GM12878 (cell line): ENCODE measurements around the gene FTO. TPM values are rescaled to one million over a fixed set of nuclear protein-coding genes. Genes with fewer than 3 reads are reported as not detected.

Experiments used
- ATAC-seq: fragments of 200-7000 bp; cut with Tn5 transposase; 3 replicates; pipeline ENCODE4 v1.9.1; 2020; ENCODE audit warnings: mild to moderate bottlenecking, moderate library complexity
- BruUV-seq: library from RNA; stranded (reverse); fragments of 400-500 nt; replicated peaks from 2 replicates; lab custom pipeline; 2021; lab: Mats Ljungman, UMichigan
- CTCF ChIA-PET: fragments of 300-600 bp; sonication (Branson Sonifier 250); formaldehyde crosslinking; extraction: SDS; loops from one replicate; lab custom pipeline; 2021; ENCODE audit warnings: inconsistent platforms; lab: Yijun Ruan, JAX
- POLR2A ChIA-PET: fragments of 350-600 bp; formaldehyde crosslinking; extraction: SDS; loops from one replicate; lab custom pipeline; 2021; ENCODE audit warnings: inconsistent platforms; lab: Charles Lee
- RAD21 ChIA-PET: fragments of 300-600 bp; sonication (Branson Sonifier 250); formaldehyde crosslinking; loops from one replicate; lab custom pipeline; 2023; ENCODE audit warnings: antibody characterized with exemption; ENCODE audit not compliant: unreplicated experiment; lab: Charles Lee
- SMC1A ChIA-PET: fragments of 300-600 bp; sonication (Branson Sonifier 250); formaldehyde crosslinking; loops from one replicate; lab custom pipeline; 2023; ENCODE audit not compliant: unreplicated experiment, uncharacterized antibody; lab: Charles Lee
- DNase-seq: peaks from one replicate; pipeline ENCODE4 v3.0.0-alpha.2; 2011; ENCODE audit warnings: low read depth, low spot score
- FAIRE-seq: peaks from 3 replicates; lab custom pipeline; 2011; peaks lifted over from hg19 to GRCh38; lab: Jason Lieb, UNC
- H2AFZ ChIP-seq: 2 replicates; pipeline ENCODE4 v1.6.0; 2011; ENCODE audit warnings: low read depth, low read length, control low read depth; ENCODE audit not compliant: control insufficient read depth
- H3K27ac ChIP-seq: 2 replicates; pipeline ENCODE4 v1.5.1; 2011; ENCODE audit warnings: control low read depth; ENCODE audit not compliant: control insufficient read depth, insufficient read depth
- H3K27me3 ChIP-seq, 2 experiments: replicated peaks in 1 of 2; 2 replicates each; pipeline versions ENCODE4 v1.6.0 to v1.6.1; 2011; ENCODE audit warnings: low read length in 1 of 2; ENCODE audit not compliant: control insufficient read depth in 2 of 2, insufficient read depth in 2 of 2
- H3K36me3 ChIP-seq, 2 experiments: 2 replicates each; pipeline ENCODE4 v1.5.1; 2011; ENCODE audit warnings: low read length in 1 of 2; ENCODE audit not compliant: control insufficient read depth in 2 of 2, insufficient read depth in 2 of 2
- H3K4me1 ChIP-seq: 2 replicates; pipeline ENCODE4 v1.6.1; 2011; ENCODE audit warnings: mild to moderate bottlenecking, low read length, moderate library complexity, mixed read lengths; ENCODE audit not compliant: control insufficient read depth, insufficient read depth
- H3K4me2 ChIP-seq: 2 replicates; pipeline ENCODE4 v1.6.0; 2011; ENCODE audit warnings: control low read depth; ENCODE audit not compliant: control insufficient read depth, insufficient read depth
- H3K4me3 ChIP-seq: fragments of 200-600 bp; sonication (generic); 2 replicates; pipeline ENCODE4 v1.5.1; 2016
- H3K79me2 ChIP-seq: 2 replicates; pipeline ENCODE4 v1.6.0; 2011; ENCODE audit warnings: low read length; ENCODE audit not compliant: control insufficient read depth, insufficient read depth
- H3K9ac ChIP-seq: 2 replicates; pipeline ENCODE4 v1.8.0; 2011; ENCODE audit warnings: low read length, control low read depth, mixed read lengths; ENCODE audit not compliant: control insufficient read depth, insufficient read depth
- H3K9me3 ChIP-seq: replicated peaks from 3 replicates; pipeline ENCODE4 v1.5.1; 2011; ENCODE audit warnings: mild to moderate bottlenecking, low read length; ENCODE audit not compliant: control insufficient read depth, insufficient read depth
- H4K20me1 ChIP-seq: 2 replicates; pipeline ENCODE4 v1.6.0; 2011; ENCODE audit not compliant: control insufficient read depth, insufficient read depth
- BCL11A ChIP-seq: IDR thresholded peaks from 2 replicates; pipeline ENCODE4 v1.6.1; 2011; ENCODE audit warnings: low read depth, low read length
- CBFB ChIP-seq: IDR thresholded peaks from 2 replicates; pipeline ENCODE4 v1.6.1; 2016; ENCODE audit warnings: antibody characterized with exemption, low read depth
- CBX5 ChIP-seq: sonication (generic); IDR thresholded peaks from 2 replicates; pipeline ENCODE4 v1.6.1; 2016; ENCODE audit warnings: low read depth, moderate library complexity, mild to moderate bottlenecking, inconsistent platforms
- CREM ChIP-seq: IDR thresholded peaks from 2 replicates; pipeline ENCODE4 v1.6.1; 2014; ENCODE audit warnings: antibody characterized with exemption, low read depth
- EED ChIP-seq: sonication (generic); IDR thresholded peaks from 2 replicates; pipeline ENCODE4 v1.6.1; 2016; ENCODE audit warnings: antibody characterized with exemption, low read depth
- EP300 ChIP-seq, 2 experiments: fragments of 150-350 bp in 1 of 2; IDR thresholded peaks; 2 replicates each; pipeline ENCODE4 v1.6.1; 2011 to 2012; ENCODE audit warnings: low read depth in 2 of 2, low read length in 2 of 2, borderline replicate concordance in 1 of 2, improper control_type of control experiment in 1 of 2, inconsistent platforms in 1 of 2; ENCODE audit not compliant: control insufficient read depth in 1 of 2
- MTA2 ChIP-seq: fragments of 450-650 bp; IDR thresholded peaks from 2 replicates; pipeline ENCODE4 v1.6.1; 2016; ENCODE audit warnings: low read depth, mild to moderate bottlenecking, moderate library complexity
- MXI1 ChIP-seq: fragments of 150-350 bp; IDR thresholded peaks from 2 replicates; pipeline ENCODE4 v1.6.1; 2011; ENCODE audit warnings: low read depth, mild to moderate bottlenecking, inconsistent platforms, low read length, improper control_type of control experiment
- NFIC ChIP-seq: IDR thresholded peaks from 2 replicates; pipeline ENCODE4 v1.6.1; 2012; ENCODE audit warnings: low read depth, mild to moderate bottlenecking, inconsistent platforms, low read length, moderate library complexity
- SKIL ChIP-seq: fragments of 450-650 bp; IDR thresholded peaks from 2 replicates; pipeline ENCODE4 v1.6.1; 2017; ENCODE audit warnings: mild to moderate bottlenecking, low read depth, inconsistent platforms; ENCODE audit not compliant: poor library complexity, severe bottlenecking
- SMAD1 ChIP-seq: fragments of 450-650 bp; IDR thresholded peaks from 2 replicates; pipeline ENCODE4 v1.6.1; 2018; ENCODE audit warnings: mild to moderate bottlenecking, low read depth; ENCODE audit not compliant: partially characterized antibody
- SPI1 ChIP-seq: IDR thresholded peaks from 2 replicates; pipeline ENCODE4 v1.6.1; 2011; ENCODE audit warnings: low read depth, mild to moderate bottlenecking, low read length, moderate library complexity, borderline replicate concordance; ENCODE audit not compliant: insufficient read depth
- SREBF2 ChIP-seq: IDR thresholded peaks from 2 replicates; pipeline ENCODE4 v1.6.1; 2012; ENCODE audit warnings: mild to moderate bottlenecking, low read length
- SRF ChIP-seq, 2 experiments: IDR thresholded peaks; 2 replicates each; pipeline ENCODE4 v1.6.1; 2011; ENCODE audit warnings: low read depth in 2 of 2, low read length in 2 of 2, mild to moderate bottlenecking in 1 of 2, moderate library complexity in 1 of 2
- ZBED1 ChIP-seq: IDR thresholded peaks from 2 replicates; pipeline ENCODE4 v1.6.1; 2016; ENCODE audit warnings: borderline replicate concordance
- ZNF207 ChIP-seq: fragments of 450-650 bp; IDR thresholded peaks from 2 replicates; pipeline ENCODE4 v1.6.1; 2014; ENCODE audit warnings: antibody characterized with exemption, mild to moderate bottlenecking, borderline replicate concordance
- WGBS: methylation state at CpG from one replicate; pipeline ENCODE4 v1.1.6; 2016; ENCODE audit warnings: low lambda C conversion rate; ENCODE audit not compliant: insufficient replicate concordance, insufficient coverage; ENCODE audit errors: missing lambda C conversion rate; 5-methylcytosine and 5-hydroxymethylcytosine counted together
- in situ Hi-C: fragments of 300-500 bp; cut with MboI; formaldehyde crosslinking; loops from 9 replicates; pipeline ENCODE4 v1.14.3; 2018; ENCODE audit warnings: mixed read lengths
- intact Hi-C: fragments of 100-400 bp; cut with micrococcal nuclease; formaldehyde crosslinking; loops from one replicate; pipeline ENCODE4 v1.14.2; 2022; ENCODE audit not compliant: unreplicated experiment
- polyA plus RNA-seq, 11 experiments: library from polyadenylated mRNA; depleted of rRNA in 4 of 11; unstranded in 6 of 11; stranded (reverse) in 5 of 11; fragments of >200 nt; fragmentation: Nextera tagmentation in 4 of 11; fragmentation: Illumina TruSeq in 1 of 11; extraction: Ambion mirVana in 4 of 11; extraction: Trizol in 1 of 11; gene quantifications; 1 replicate in 1 of 11; 2 replicates in 10 of 11; pipeline versions ENCODE4 v1.2.1 to v1.2.3, GENCODE V29; 2011 to 2016; ENCODE audit warnings: inconsistent platforms in 2 of 11, missing spikeins in 2 of 11, low read depth in 1 of 11
- total RNA-seq, 4 experiments: library from RNA; depleted of rRNA in 3 of 4; stranded (reverse); fragments of >200 nt in 3 of 4; fragmentation: Illumina TruSeq in 1 of 4; extraction: Trizol in 1 of 4; gene quantifications; 2 replicates each; pipeline versions ENCODE4 v1.2.1 to v1.2.3, GENCODE V29; 2013 to 2021

Gene FTO
- total and polyA plus RNA-seq, 10 of the 15 experiments (the other 5 are each of a cell fraction or from before 2014, with no cell fraction given) = 20.1 to 55.0 (median 47.0) TPM

DNA sequence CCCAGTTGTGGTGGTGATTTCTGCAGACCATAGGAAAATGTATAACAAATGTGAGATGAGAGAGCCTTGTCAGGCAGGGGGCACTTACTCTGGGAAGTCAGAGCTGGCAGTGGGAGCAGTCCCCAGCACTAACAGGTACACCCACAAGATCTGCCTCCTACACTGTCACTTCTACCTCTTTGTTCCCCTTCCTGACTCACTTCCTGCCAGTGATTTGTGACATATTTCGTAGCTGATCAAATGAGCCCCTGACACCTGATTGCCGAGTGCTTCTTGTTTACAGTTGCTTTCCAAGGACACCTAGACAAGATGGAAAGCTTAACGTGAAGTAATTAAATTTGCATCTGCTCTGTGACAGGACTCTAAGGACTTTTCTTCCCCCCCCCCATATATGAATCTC lies 40.5 kb downstream of the FTO start:
- in situ Hi-C loops (no loop called here), intact Hi-C loops (no loop called here)
- BruUV-seq = no TSS peak
- H3K4me2 ChIP-seq = no peak overlapping the region
- RAD21 ChIA-PET = interaction anchor here (2.6 kb wide), 1 partner anchor 9 kb away, joined by 8 read pairs; no protein-coding TSS in a partner anchor
- CTCF ChIA-PET = interaction anchor here (0.9 to 3.5 kb wide), 15 partner anchors 9 to 198 kb away, joined by 3 to 44 read pairs (median 5); no protein-coding TSS in a partner anchor
- no peaks in the 10 kb centered on the region; the same call in none of the 2 replicates for H3K79me2 ChIP-seq
- no peak overlapping the region for H3K9ac ChIP-seq
- H4K20me1 ChIP-seq = no peaks in the 10 kb centered on the region
- DNase-seq (no peak), FAIRE-seq (no peak), ATAC-seq (peak; percentile 78)
- POLR2A ChIA-PET = interaction anchor here (0.6 to 1.6 kb wide), 6 partner anchors 9 to 511 kb away, joined by 3 to 9 read pairs (median 3); no protein-coding TSS in a partner anchor
- no peaks in the 10 kb centered on the region for H3K27me3 ChIP-seq
- H3K36me3 ChIP-seq = no peaks in the 10 kb centered on the region
- H2AFZ ChIP-seq = no peak overlapping the region; the same call in 1 of the 2 replicates
- SMC1A ChIA-PET = interaction anchor here (0.6 to 5.1 kb wide), 12 partner anchors 8 to 287 kb away, joined by 3 to 28 read pairs (median 4); no protein-coding TSS in a partner anchor
- 14% methylated on average over 3 of the region's 3 CpGs for WGBS
- no peak overlapping the region for H3K4me3 ChIP-seq
- peaks cover 2% of the 10 kb centered on the region; the same call in 2 of the 3 replicates for H3K9me3 ChIP-seq
- TF ChIP-seq MTA2 (0 out of 2 replicates have a peak, but pooled peaks have one; percentile 10), MXI1 (no peak), SPI1 (peak; percentile 21; the same call in 1 of the 2 replicates), CREM (0 out of 2 replicates have a peak, but pooled peaks have one; percentile 28)
- no peak overlapping the region for H3K27ac ChIP-seq
- H3K4me1 ChIP-seq = peaks cover 4% of the 10 kb centered on the region

DNA sequence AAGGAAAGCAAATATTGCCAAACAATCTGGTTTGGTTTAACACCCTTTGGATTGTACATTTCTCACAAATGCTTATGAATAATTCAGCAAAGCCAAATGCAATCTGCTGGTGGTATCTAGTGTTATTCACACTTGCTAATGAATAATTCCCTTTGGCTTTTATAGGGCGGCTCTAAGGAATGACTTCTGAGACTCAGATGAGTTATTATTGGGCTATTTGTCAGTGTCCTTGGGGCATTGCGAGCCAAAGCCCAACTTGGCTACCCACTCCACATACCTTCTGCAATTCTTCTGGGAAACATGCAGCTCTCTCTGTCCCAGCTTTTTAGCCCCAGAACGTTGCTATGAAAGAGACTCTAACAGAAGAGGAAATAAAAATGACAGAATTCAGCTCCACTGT lies 41.1 kb downstream of the FTO start:
- no peak overlapping the region for H3K27ac ChIP-seq
- FAIRE-seq = no peak
- in situ Hi-C loops = no loop called here
- H3K36me3 ChIP-seq = no peaks in the 10 kb centered on the region
- intact Hi-C loops = no loop called here
- no peak for DNase-seq
- no TSS peak for BruUV-seq
- 62% methylated on average over 3 of the region's 3 CpGs for WGBS
- ATAC-seq = no peak
- no peak overlapping the region for H3K4me3 ChIP-seq
- peaks cover 2% of the 10 kb centered on the region; the same call in 2 of the 3 replicates for H3K9me3 ChIP-seq
- H3K9ac ChIP-seq = no peak overlapping the region
- POLR2A ChIA-PET = interaction anchor here (0.6 to 1.6 kb wide), 6 partner anchors 9 to 511 kb away, joined by 3 to 9 read pairs (median 3); no protein-coding TSS in a partner anchor
- RAD21 ChIA-PET = interaction anchor here (2.6 kb wide), 1 partner anchor 9 kb away, joined by 8 read pairs; no protein-coding TSS in a partner anchor
- H3K4me1 ChIP-seq = peaks cover 4% of the 10 kb centered on the region
- H2AFZ ChIP-seq = no peak overlapping the region
- SMC1A ChIA-PET = interaction anchor here (0.7 to 5.1 kb wide), 9 partner anchors 8 to 62 kb away, joined by 3 to 28 read pairs (median 6); no protein-coding TSS in a partner anchor
- H3K27me3 ChIP-seq = no peaks in the 10 kb centered on the region
- no peak overlapping the region for H3K4me2 ChIP-seq
- CTCF ChIA-PET = interaction anchor here (0.9 to 3.5 kb wide), 11 partner anchors 10 to 199 kb away, joined by 3 to 44 read pairs (median 5); no protein-coding TSS in a partner anchor
- no peaks in the 10 kb centered on the region for H4K20me1 ChIP-seq
- no peaks in the 10 kb centered on the region; the same call in none of the 2 replicates for H3K79me2 ChIP-seq
- TF ChIP-seq BCL11A (no peak), SRF (IDR thresholded peaks at IDR 0.05; ENCODE audit: low read depth in 2 of 2, low read length in 2 of 2) (no peak), SREBF2 (no peak), CBX5 (no peak), SKIL (no peak), ZNF207 (no peak), NFIC (no peak), EP300 (IDR thresholded peaks at IDR 0.05; ENCODE audit: borderline replicate concordance in 1 of 2, control insufficient read depth in 1 of 2, low read depth in 2 of 2, low read length in 2 of 2) (no peak), EED (no peak), SMAD1 (no peak), CBFB (no peak), ZBED1 (no peak)
